DMS114 treated with DMSO at 0.1 percent for 48 hours (cell line): ENCODE measurements around the gene UBN2.
A peak's percentile ranks its signal among the peaks of the same experiment; 100 is the strongest.
"Not testable (repeated sequence)": the region's sequence is repeated elsewhere in the genome, so short reads cannot be mapped to it uniquely, and the experiment has no call there.

Experiments
- DNase-seq: peaks from one replicate; lab custom pipeline; 2025; ENCODE audit not compliant: unreplicated experiment; lab: John Stamatoyannopoulos, UW

UBN2 gene

DNA sequence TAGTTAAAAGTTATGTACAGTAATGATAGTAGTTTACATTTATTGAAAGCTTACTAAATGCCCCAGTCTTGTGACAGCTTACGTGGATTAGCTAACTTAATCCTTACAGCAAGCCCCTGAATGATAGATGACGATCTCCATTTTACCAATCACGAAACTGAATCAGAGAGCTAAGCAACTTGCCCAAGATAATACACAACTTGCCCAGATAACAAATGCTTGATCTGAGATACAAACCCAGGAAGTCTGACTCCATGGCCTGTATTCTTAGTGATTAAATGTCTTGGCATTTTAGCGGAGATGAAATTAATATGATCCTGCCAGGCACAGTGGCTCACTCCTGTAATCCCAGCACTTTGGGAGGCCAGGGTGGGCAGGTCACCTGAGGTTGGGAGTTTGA lies 63.2 kb downstream of the UBN2 start:
- no peak for DNase-seq

DNA sequence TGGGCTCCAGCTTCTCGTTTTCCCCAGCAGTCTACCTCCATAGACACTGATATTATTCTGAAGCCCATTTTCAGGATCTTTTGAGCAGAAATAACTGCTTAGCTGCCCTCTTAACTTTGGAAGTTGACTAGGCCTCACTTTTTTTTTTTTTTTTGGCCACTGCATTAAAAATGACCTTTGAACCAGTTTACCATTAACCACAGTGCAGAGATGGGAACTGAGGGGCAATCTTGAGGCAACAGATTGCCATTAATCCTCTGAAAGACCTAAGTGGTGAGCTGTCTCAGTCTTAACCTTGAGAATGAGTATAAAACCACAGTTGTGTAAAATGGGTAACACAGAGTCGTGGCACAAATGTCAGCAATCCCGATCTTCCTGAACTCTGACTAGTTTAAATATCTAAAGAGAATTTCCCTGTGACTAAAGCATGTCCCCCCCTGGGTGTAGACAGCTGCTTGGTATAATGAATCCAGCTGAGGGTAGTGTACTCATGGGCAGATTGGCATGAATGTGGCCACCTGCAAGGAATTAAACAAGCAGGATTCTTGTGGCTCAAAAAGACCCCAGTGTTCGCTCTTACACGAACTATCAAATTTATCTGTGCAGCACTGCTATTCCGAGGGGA lies 64.0 kb downstream of the UBN2 start:
- no peak for DNase-seq

DNA sequence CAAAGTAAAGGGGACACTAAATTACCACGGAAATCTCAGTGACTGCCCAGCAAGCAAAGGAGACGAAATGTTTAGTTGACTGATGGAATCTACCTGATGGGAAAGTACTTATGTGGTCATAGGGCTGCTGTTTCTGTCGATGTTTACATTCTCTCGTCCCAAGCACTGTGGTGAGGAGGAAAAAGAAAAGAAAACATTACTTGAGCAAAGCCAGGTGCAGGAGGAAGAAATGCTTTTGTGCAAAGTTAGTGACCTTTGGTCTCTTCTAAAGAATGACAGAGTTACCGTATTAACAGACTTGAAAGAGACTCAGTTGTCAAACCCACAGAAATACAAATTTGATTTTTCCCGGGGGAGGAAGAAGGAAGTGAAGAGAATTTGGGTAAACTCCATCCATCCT lies 66.8 kb downstream of the UBN2 start:
- DNase-seq = no peak

DNA sequence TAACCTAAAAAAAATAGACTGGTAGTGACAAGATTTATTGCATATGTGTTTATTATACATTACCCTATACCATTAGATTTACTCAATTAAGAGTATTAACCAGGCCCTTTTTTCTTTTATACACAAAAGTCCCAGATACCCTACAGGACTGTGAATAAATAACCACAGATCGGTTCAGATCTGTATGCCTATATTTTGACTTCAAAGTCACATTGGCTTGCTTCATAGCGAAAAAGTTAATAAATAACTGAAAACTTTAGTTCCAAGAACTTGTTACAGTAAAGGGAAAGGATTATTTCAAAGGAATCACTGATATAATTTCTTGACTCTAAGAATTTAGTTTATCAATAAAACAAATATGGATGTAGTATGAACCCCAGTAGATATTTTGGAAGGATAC lies 68.3 kb downstream of the UBN2 start:
- no peak for DNase-seq

- DNase-seq = no peak
These were observed 69.4 kb downstream of the UBN2 start for GRCh38 chr7:139300390-139300789.

- no peak for DNase-seq
These were observed 73.5 kb downstream of the UBN2 start for GRCh38 chr7:139304517-139304916.

DNA sequence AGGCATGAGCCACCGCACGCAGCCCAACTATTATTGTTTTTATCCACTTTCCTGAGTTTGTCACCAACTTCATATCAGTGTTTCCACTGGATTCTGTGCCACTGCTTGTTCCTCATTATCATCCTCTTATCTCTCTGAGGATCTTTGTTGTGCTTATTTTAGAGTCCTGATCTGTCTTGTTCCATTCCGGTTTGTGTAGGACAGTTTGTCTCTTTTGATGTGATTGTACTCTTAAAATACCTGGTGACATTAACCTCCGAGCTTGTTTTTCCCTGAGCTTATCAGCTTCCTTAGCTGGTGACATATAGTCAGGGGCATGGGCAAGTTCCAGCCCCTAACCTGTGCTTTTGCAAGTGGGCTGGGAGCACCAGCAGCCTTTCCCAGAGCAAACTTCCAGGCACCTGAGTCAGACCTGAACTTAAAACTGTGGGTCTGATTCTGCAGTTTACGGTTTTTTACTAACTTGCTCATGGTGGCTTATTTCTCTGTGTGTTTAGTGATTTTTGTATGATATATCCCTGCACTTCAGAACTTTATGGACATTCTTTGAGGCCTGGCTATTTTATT lies 87.0 kb downstream of the UBN2 start:
- DNase-seq = no peak

DNA sequence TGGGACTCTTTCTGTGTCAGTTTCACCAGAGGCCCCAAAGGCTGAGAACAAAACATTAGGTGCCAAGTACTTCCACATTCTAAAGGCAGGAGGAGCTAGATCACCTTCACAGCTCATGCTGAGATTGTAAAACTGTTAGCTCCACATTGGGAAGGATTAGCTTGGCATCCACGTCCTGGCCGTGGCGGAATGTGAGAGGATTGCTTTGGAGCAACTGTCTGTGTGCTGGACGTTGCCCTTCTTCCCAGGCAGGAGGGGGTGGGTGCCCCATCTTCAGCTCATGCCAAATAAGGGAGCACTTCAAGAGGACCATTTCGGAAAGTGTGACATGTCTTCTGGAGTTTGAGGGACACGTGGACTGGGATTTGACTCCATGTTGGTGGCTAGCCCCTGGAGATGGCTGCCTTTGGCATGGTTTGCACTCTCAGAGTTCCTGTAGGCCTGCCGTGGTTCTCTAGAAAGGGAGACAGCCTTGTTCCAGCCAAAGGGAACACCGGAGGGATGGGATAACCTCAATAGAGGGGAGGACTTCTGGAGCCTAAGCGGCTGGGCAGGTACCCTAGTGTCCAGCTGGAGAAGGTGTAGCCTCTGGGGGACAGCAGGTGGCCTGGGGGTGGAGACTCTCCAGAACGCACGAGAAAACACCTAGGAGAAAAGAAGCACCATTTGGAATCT lies 90.2 kb downstream of the UBN2 start:
- peak; percentile 37 for DNase-seq

- not testable (repeated sequence) for DNase-seq
These were observed 93.7 kb downstream of the UBN2 start for GRCh38 chr7:139324709-139325108.

DNA sequence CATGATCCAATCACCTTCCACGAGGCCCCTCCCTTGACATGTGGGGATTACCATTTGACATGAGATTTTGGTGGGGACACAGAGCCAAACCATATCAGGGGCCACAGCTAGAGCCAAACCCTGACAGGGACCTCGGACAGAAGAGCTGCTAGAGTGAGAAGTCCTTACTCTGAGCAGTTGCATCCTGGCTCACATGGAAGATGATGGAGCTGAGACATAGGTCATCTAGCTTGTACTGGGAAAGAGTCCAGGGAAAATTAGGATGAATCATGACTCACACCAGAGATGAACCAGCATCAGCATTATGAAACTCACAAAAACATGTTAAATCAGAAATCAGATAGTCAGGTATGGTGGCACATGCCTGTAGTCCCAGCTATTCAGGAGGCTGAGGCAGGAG lies 97.3 kb downstream of the UBN2 start:
- DNase-seq = no peak

GRCh38 chr7:139329119-139329518 lies 98.1 kb downstream of the UBN2 start:
- DNase-seq = no peak

DNA sequence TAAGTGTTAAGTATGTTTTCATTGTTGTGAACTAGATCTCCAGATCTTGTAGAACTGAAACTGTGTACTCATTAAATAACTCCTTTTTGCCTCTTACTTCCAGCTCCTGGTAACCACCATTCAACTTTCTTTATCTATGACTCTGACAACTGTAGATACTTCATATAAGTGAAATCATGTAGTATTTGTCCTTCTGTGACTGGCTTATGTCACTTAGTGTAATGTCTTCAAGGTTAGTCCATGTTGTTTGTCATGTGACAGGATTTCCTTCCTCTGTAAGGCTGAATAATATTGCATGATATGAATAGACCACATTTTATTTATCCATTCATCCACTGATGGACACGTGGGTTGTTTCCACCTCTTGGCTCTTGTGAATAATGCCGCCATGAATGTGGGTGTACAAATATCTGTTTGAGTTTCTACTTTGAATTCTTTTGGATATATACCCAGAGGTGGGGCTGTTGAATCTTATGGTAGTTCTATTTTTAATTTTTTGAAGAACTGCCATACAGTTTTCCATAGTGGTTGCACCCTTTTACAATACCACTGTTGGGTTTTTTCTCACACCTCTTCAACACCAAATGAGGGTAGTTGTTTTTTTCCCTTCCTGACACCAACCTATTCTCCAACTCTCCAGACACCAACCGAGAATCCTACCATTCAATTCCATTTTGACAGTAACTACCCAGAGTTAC lies 99.4 kb downstream of the UBN2 start:
- DNase-seq = no peak

GRCh38 chr7:139332697-139333359 lies 101.8 kb downstream of the UBN2 start:
- no peak for DNase-seq

- not testable (repeated sequence) for DNase-seq
These were observed 102.4 kb downstream of the UBN2 start for GRCh38 chr7:139333443-139333842.

DNA sequence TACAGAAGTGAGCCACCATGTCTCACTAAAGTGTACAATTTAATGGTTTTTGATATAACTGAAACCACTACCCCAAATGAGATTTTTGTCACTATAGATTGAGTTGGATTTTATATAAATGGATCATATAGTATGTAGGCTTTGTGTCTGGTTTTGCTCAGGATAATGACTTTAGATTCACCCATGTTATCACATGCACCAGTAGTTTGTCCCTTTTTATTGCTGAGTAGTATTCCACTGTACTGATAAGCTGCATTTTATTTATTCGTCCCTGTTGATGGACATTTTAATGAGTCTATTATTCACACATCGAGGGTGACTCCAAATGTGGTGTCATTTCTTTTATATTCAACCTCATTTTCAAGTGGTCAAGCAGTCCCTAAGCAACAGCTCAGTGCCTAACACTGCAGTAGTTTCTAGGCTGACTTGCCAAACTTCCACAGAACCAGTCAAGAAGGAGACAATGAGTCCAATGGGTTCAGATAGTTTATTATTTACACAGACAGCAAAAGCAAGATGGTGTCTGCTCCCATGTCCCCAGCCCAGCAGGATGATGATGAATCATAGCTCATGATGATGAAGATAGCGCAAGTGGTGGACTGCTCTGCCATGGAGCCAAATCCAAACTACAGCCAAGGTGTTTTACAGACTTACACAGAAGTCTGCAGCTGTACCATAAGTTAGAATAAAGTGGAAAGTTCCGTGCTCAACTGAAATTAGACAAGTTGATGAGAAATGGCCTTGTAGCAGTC lies 103.5 kb downstream of the UBN2 start:
- no peak for DNase-seq

DNA sequence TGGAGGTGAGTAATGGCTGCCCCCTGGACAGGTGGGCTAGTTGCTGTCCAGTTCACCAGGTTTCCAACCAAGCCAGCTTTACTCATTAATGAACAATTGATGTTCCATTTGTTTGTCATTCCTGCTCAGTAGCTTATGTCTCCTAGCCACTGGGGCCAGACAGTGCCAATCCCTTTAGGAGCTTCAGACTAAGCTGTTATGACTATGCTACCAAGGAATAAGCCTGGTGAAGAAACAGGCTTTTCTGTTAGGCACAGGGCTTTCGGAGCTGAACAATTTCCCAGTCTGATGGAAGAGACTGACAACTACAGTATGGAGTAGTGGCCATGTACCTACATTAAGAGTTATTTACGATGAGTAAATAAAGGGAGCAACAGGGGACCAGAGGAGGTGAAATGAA lies 108.0 kb downstream of the UBN2 start:
- DNase-seq = no peak

GRCh38 chr7:139339698-139340036 lies 108.6 kb downstream of the UBN2 start:
- no peak for DNase-seq

DNA sequence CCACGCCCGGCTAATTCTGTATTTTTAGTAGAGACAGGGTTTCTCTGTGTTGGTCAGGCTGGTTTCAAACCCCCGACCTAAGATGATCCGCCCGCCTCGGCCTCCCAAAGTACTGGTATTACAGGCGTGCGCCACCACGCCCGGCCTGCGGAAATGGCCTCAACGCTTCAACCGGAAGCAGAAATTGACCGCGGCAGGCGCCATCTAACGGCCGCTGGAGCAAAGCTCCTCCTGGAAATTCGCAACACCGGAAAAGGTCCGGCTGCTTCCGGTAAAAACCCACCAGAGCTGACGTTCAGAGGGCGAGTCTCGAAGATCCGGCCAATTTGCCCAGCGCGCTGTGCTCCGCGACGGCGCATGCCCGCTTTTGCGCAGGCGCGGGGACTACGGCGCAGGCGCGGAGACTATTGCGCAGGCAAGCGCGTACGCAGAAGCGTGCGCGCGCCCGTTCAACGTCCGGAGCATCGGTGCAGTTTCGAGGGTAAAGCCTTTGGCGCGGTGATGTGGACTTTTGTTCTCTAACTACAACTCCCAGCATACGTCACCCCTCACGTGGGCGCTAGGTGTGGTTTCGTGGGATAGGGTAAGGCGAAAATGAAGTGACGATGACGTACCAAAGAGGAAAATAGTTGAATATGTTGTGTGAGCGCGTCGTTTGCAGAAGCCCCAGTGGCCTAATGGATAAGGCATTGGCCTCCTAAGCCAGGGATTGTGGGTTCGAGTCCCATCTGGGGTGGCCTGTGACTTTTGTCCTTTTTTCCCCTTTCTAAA lies 109.2 kb downstream of the UBN2 start:
- peak; percentile 99 for DNase-seq

- DNase-seq = no peak
These were observed 109.7 kb downstream of the UBN2 start for GRCh38 chr7:139340808-139341057.

DNA sequence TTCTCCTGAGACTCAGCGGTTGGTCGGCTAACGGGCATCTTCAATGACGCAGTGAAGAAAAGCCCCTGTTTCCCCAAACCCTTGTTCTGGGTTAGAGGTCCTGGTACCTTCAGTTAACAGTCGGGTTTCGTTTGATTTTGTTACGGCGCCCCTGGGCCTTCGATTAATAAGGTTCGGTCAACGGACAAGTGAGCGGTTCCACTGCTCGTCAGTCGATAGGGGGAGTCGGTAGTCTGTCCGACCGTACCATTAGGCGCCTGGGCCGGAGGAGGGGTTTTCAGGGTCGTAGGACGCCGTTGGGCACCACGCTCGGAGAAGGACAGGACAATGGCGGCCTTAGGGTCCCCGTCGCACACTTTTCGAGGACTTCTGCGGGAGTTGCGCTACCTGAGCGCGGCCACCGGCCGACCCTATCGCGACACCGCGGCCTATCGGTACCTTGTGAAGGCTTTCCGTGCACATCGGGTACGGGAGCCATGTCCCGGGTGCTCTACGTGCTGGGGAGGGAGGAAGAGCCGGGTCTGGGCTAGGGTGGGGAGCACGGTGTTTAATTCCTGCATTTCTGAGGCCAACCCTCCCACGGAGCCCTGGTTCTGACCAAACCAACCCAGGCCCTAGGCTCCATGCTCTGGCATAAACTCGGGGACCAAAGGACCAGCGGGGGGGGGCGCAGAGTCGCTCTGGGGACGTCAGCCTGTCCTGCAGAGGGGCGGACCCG lies 110.2 kb downstream of the UBN2 start, which contains the start of gene FMC1:
Gene FMC1, plus strand, starts transcription at position 280 of the 718 bp plus-strand sequence. Its CDS starts 48 bp downstream, at position 328.
- peak; percentile 85 for DNase-seq
